MM.1S (cell line): Measurements from ENCODE around the gene ART3.

ENCODE experiments used
- DNase-seq: peaks from one replicate; pipeline ENCODE4 v3.0.0-alpha.2; 2015
- H2AFZ ChIP-seq: fragments of 300-600 bp; sonication (generic); 2 replicates; pipeline ENCODE4 v1.6.0; 2016; ENCODE audit warnings: antibody characterized with exemption, low read length
- H3F3A ChIP-seq: fragments of 300-600 bp; sonication (generic); 2 replicates; pipeline ENCODE4 v1.6.1; 2016; ENCODE audit warnings: mild to moderate bottlenecking, antibody characterized with exemption, low read length, moderate library complexity, mixed read lengths; ENCODE audit not compliant: insufficient read depth
- H3K27ac ChIP-seq: fragments of 300-600 bp; sonication (generic); 2 replicates; pipeline ENCODE4 v1.5.1; 2016; ENCODE audit warnings: mild to moderate bottlenecking, low read length
- H3K27me3 ChIP-seq: fragments of 300-600 bp; sonication (generic); replicated peaks from 2 replicates; pipeline ENCODE4 v1.6.0; 2016; ENCODE audit warnings: low read length; ENCODE audit not compliant: insufficient read depth
- H3K36me3 ChIP-seq: fragments of 300-600 bp; sonication (generic); replicated peaks from 2 replicates; pipeline ENCODE4 v1.6.1; 2016; ENCODE audit warnings: mild to moderate bottlenecking, low read length, mixed read lengths; ENCODE audit not compliant: insufficient read depth
- H3K4me1 ChIP-seq: fragments of 300-600 bp; sonication (generic); 2 replicates; pipeline ENCODE4 v1.6.1; 2016; ENCODE audit warnings: low read length, mixed read lengths
- H3K4me2 ChIP-seq: fragments of 300-600 bp; sonication (generic); 2 replicates; pipeline ENCODE4 v1.6.0; 2016; ENCODE audit warnings: low read depth, low read length
- H3K4me3 ChIP-seq: fragments of 300-600 bp; sonication (generic); 2 replicates; pipeline ENCODE4 v1.5.1; 2016; ENCODE audit warnings: low read length, mixed read lengths
- H3K79me2 ChIP-seq: fragments of 300-600 bp; sonication (generic); 2 replicates; pipeline ENCODE4 v1.6.1; 2016; ENCODE audit warnings: mixed run types, low read length, mixed read lengths
- H3K9ac ChIP-seq: fragments of 300-600 bp; sonication (generic); 2 replicates; pipeline ENCODE4 v1.6.1; 2016; ENCODE audit warnings: low read length, mixed read lengths
- H3K9me2 ChIP-seq: fragments of 300-600 bp; sonication (generic); replicated peaks from 2 replicates; pipeline ENCODE4 v1.6.1; 2016; ENCODE audit warnings: mild to moderate bottlenecking, low read length, mixed read lengths; ENCODE audit not compliant: insufficient read depth
- H3K9me3 ChIP-seq: fragments of 300-600 bp; sonication (generic); replicated peaks from 2 replicates; pipeline ENCODE4 v1.6.1; 2016; ENCODE audit warnings: mild to moderate bottlenecking, low read length, mixed read lengths; ENCODE audit not compliant: insufficient read depth
- H4K20me1 ChIP-seq: fragments of 300-600 bp; sonication (generic); 2 replicates; pipeline ENCODE4 v1.6.1; 2016; ENCODE audit warnings: mild to moderate bottlenecking, low read length, moderate library complexity, mixed read lengths; ENCODE audit not compliant: insufficient read depth
- CTCF ChIP-seq: fragments of 300-600 bp; sonication (generic); IDR thresholded peaks from 2 replicates; pipeline ENCODE4 v1.5.1; 2016; ENCODE audit warnings: antibody characterized with exemption, low read length, mixed read lengths
- EZH2 ChIP-seq: fragments of 300-600 bp; sonication (generic); optimal IDR thresholded peaks from 2 replicates; pipeline ENCODE3; 2017; ENCODE audit warnings: low read depth, mild to moderate bottlenecking, antibody characterized with exemption, low read length, mixed read lengths
- EZH2phosphoT487 ChIP-seq: fragments of 300-600 bp; sonication (generic); IDR thresholded peaks from 2 replicates; pipeline ENCODE4 v1.6.1; 2018; ENCODE audit warnings: antibody characterized with exemption, low read length

Gene ART3

GRCh38 chr4:76106442-76106841, 31.9 kb downstream of the ART3 start:
- Histone ChIP-seq H3K27ac (no peak overlapping the region), H3K4me2 (no peak overlapping the region), H3K9ac (no peak overlapping the region), H3K4me3 (no peak overlapping the region), H3K79me2 (no peaks in the 10 kb centered on the region), H2AFZ (no peak overlapping the region), H3K27me3 (no peaks in the 10 kb centered on the region), H3K4me1 (no peaks in the 10 kb centered on the region), H4K20me1 (no peaks in the 10 kb centered on the region), H3F3A (no peaks in the 10 kb centered on the region; the same call in 1 of the 2 replicates), H3K9me2 (no peaks in the 10 kb centered on the region), H3K36me3 (no peaks in the 10 kb centered on the region), H3K9me3 (no peaks in the 10 kb centered on the region)
- no peak for TF ChIP-seq CTCF
- no peak for TF ChIP-seq EZH2
- no peak for TF ChIP-seq EZH2phosphoT487
- no peak for DNase-seq

GRCh38 chr4:76108467-76109181, 34.1 kb downstream of the ART3 start:
- Histone ChIP-seq H4K20me1 (no peaks in the 10 kb centered on the region), H3K9ac (no peak overlapping the region), H3K79me2 (no peaks in the 10 kb centered on the region), H3K4me2 (no peak overlapping the region), H3K27ac (no peak overlapping the region), H3K9me3 (no peaks in the 10 kb centered on the region), H3K9me2 (no peaks in the 10 kb centered on the region), H3F3A (no peaks in the 10 kb centered on the region; the same call in 1 of the 2 replicates), H2AFZ (no peak overlapping the region), H3K4me3 (no peak overlapping the region), H3K4me1 (no peaks in the 10 kb centered on the region), H3K27me3 (no peaks in the 10 kb centered on the region), H3K36me3 (no peaks in the 10 kb centered on the region)
- DNase-seq = peak; percentile 27
- TF ChIP-seq CTCF (peak; percentile 30), EZH2 (no peak)

GRCh38 chr4:76116821-76117220, 42.3 kb downstream of the ART3 start:
- Histone ChIP-seq H4K20me1 (no peaks in the 10 kb centered on the region), H3K79me2 (no peaks in the 10 kb centered on the region), H3K9me2 (no peaks in the 10 kb centered on the region), H3K4me2 (no peak overlapping the region), H3K9me3 (no peaks in the 10 kb centered on the region), H3F3A (no peaks in the 10 kb centered on the region), H2AFZ (no peak overlapping the region), H3K27ac (no peak overlapping the region), H3K4me1 (no peaks in the 10 kb centered on the region), H3K9ac (no peak overlapping the region), H3K27me3 (no peaks in the 10 kb centered on the region), H3K4me3 (no peak overlapping the region), H3K36me3 (peaks cover 16% of the 10 kb centered on the region; the same call in 1 of the 2 replicates)
- TF ChIP-seq EZH2 (no peak), CTCF (no peak), EZH2phosphoT487 (no peak)
- no peak for DNase-seq
